Umbilical cord (tissue), 2 donors: Measurements from ENCODE around the gene TSC22D1. TPM values are rescaled to one million over a fixed set of nuclear protein-coding genes. Genes with fewer than 3 reads are reported as not detected.
"Not testable (repeated sequence)": the region's sequence is repeated elsewhere in the genome, so short reads cannot be mapped to it uniquely, and the experiment has no call there.

ENCODE experiments used
- DNase-seq: peaks from one replicate; pipeline ENCODE4 v3.0.0-alpha.2; 2015; ENCODE audit warnings: low spot score
- total RNA-seq: library from RNA; depleted of rRNA; stranded (reverse); fragments of >200 nt; gene quantifications from one replicate; pipeline ENCODE4 v1.2.3, GENCODE V29; 2014; ENCODE audit warnings: low replicate concordance; ENCODE audit not compliant: insufficient read depth

TSC22D1 gene
- total RNA-seq, 1 donor from 2014 or later = 217 TPM

DNA sequence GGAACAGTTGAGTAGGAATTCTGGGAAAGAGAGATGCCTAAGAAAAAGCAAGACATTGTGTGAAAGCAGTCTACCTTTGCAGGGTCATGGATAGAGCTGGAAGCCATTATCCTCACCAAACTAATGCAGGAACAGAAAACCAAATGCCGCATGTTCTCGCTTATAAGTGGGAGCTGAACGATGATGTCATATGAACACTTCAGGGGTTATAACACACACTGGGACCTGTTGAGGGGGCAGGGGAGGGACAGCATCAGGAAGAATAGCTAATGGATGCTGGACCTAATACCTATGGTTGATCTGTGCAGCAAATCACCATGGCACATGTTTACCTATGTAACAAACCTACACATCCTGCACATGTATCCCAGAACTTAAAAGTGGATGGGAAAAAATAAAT lies 69.9 kb downstream of the TSC22D1 start:
- no peak for DNase-seq

DNA sequence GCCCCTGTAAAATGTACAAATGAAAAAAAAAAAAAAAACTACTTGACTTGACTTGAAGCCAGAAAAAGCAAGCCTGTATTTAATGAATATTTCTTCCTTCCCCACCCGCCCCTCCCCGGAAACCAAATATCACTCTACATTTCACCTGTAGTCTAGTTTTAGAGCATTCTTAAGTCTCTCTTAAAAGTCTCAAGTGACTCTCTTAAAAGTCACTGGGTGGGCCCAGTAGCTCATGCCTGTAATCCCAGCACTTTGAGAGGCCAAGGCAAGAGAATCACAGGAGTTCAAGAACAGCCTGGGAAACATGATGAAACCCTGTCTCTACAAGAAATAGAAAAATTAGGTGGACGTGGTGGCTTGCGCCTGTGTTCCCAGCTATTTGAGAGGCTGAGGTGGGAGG lies 72.0 kb downstream of the TSC22D1 start:
- DNase-seq = no peak

DNA sequence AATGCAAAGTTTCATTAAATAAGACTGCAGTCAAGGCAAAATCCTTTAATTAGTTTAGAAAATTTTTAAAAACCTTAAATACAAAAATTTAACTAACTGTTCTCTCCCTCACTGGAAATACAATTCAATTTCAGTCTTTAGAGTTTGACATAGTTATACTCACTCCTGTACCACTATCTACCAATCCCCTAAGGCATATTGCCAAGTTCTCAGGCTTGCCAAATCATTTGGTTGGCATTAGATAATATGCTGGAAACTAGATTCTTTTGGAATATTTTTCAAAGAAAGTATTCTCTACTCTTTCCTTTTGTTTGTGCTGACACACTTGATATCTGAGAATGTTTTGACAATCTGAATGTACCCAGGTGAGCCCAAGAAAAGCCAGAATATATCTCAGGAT lies 77.2 kb downstream of the TSC22D1 start:
- DNase-seq = no peak

- DNase-seq = no peak
Observed at GRCh38 chr13:44498502-44498901, 77.6 kb downstream of the TSC22D1 start.

DNA sequence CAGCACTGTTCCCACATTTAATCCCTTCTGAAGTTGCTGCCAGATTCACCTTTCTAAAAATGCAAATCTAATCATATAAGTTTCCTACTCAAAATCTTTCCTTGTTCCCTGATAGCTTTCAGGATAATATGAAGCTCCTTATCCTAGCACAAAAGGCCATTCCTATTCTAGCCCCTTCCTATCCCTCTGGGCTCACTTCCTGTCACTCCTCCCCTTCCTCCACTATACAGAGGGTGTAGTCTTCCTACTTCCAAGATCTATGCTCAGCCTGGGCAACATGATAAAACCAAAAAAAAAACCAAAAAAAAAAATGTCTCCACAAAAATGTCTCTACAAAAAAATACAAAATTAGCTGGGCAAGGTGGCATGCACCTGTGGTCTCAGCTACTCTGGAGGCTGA lies 78.3 kb downstream of the TSC22D1 start:
- DNase-seq = no peak

DNA sequence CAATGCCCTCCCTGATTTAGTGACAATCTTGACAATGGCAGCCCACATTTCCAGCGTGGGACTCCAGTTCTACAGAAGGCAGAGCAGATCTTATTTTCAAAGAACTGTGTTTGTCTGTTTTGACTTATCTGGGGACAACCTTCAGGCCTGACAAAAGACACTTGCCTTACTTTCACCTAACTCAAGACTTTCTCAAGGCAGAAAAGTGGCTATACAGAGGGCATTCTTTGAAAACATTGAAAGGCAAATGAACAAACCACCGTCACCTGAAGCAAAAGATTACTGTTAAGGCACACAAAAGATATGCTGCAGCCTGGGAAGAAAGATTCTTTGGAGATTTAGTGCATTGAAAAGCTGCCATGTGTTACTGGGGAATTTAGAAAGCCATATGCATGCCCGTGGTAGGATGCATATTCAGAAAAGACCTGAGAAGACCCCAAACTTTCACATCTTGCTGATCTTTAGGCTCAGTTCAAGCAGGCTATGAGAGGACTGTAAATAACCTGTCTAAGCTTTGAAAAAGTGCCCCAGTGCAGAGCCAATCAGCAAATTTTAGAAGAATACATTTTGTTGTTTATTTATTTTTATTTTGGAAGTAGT lies 82.8 kb downstream of the TSC22D1 start:
- DNase-seq = no peak

- no peak for DNase-seq
Observed at GRCh38 chr13:44489751-44490150, 86.4 kb downstream of the TSC22D1 start.

DNA sequence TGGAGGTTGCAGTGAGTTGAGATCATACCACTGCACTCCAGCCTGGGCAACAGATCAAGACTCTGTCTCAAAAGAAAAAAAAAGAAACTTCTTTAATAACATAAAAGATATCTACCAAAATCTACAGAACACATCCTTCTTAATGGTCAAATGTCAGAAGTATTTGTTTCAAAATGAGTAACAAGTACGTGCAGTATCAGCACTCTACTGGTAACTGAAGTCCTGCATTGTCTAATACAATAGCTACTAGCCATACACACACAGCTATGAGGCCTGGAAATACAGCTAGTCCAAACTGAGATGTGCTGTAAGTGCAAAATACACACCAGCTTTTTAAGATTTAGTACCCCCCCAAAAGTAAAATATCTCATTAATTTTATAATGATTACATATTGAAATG lies 88.1 kb downstream of the TSC22D1 start:
- DNase-seq = no peak

DNA sequence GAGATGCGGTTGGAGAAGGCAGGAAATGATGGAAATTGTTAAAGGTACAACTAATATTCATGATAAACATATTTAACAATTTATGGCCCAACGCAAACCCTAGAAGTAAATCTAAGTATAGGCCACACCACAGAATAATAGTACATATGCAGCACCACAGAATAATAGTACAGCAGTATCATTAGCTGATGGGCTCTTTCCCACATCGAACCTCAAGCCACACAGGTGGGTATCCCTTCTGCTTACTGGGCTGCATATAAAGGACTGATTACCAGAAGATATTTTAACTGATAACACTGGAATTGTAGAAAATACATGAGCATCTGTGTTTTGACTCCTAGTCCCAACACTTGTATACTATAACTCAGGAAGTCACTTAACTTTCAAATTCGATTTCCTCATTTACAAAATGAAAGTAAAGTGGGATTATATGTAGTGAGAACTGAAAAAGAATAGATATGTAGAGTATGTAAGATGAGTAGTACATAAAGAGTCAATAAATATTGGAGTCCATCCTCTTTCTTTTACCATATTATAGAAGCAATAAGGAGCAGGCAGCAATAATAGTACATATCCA lies 91.5 kb downstream of the TSC22D1 start:
- no peak for DNase-seq

- peak; percentile 6 for DNase-seq
Observed at GRCh38 chr13:44474122-44474910, 101.8 kb downstream of the TSC22D1 start.

- no peak for DNase-seq
Observed at GRCh38 chr13:44471686-44472085, 104.4 kb downstream of the TSC22D1 start.

DNA sequence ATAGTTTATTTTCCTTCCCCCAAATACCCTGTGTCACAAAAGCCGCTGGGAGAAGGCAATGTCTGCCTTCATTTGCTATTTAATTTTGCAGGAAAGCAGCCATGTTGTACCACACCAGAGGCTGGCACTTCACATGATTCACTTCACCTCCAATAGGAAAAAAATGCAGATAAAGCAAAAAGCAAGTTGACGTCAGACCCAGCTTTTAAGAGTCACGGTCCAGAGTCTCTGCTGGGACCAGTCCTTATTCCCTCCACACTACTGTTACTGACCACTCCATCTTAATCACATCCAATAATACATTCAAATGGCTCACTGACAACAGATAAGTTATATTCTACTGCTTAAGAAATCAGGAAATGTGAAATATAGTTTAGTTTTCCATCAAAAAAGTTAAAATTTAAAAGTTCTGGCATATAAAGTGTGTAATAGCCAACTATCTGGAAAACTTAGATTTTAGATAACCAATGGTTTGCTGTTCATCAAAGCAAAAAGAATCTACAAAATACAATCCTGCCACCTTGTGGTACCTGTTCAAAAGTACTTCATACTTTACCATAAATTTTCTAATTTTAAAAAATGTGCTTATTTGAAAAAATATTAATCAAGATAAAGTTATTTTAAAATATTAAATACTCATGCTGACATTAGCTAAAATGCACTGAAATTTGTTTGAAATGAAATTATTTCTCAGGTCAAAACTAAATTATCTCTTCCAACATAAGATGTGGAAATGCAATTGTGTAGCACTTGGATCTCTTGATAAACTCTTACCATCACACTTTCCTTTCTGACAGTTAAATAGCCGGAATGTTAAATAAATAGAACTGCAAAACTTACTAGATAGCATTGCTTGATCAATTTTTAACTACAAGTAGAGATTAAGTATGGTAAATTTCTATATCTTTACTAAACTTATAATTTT lies 105.2 kb downstream of the TSC22D1 start:
- peak; percentile 25 for DNase-seq

DNA sequence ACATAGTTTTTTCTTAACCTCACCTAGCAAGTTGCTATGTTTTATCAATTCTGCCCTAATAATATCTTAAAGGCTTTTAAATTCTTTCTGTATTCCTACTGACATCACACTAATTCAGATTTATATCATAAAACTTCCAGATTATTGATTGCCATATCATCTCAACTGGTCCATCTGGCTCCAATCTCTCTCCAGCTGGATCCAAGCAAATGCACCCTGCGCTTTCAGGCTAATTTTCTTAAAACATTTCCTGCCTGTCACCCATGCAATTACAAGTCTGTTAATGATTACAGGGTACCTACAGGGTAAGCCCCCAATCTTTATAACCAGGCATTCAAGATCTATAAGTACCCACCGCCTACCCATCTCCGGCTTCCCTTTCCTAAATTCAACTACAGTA lies 107.3 kb downstream of the TSC22D1 start:
- no peak for DNase-seq

GRCh38 chr13:44465318-44465717 lies 110.8 kb downstream of the TSC22D1 start:
- no peak for DNase-seq

GRCh38 chr13:44464471-44464870 lies 111.7 kb downstream of the TSC22D1 start:
- DNase-seq = no peak

DNA sequence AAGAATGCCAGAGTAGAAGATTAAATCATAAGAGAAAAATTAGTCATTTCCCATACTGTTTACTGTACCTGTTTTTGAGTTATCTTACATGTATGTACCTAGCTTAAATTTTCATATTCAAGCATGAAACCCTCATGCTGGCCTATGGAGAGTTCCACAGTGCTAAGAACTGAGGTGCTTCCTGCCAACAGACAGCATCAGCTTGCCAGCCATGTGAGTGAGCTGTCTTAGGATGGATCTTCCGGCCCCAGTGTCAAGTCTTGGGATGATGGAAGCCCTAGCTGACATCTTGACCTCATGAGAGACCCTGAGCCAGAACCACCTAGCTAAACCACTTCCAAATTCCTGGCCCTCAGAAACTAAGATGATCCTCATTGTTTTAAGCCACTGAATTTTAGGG lies 112.4 kb downstream of the TSC22D1 start:
- DNase-seq = no peak

DNA sequence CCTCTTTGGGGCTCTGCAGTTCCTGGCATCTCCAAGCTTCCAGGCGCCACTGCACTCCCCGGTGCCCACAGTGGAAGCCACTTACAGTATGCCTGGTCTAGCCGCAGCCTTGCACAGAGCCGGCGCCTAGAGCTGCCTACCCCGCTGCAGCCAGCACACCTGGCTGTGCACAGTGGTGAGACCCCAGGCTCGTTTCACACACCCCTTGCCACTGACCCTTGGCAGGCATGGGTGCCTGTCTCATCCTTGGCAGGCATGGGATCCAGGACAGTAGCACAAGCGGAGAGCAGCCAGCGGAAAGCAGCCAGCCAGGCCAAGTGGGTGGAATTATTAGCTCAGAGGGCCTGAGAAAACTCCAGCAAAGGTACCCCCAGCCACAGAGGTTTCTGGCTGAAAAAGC lies 116.5 kb downstream of the TSC22D1 start:
- DNase-seq = no peak

DNA sequence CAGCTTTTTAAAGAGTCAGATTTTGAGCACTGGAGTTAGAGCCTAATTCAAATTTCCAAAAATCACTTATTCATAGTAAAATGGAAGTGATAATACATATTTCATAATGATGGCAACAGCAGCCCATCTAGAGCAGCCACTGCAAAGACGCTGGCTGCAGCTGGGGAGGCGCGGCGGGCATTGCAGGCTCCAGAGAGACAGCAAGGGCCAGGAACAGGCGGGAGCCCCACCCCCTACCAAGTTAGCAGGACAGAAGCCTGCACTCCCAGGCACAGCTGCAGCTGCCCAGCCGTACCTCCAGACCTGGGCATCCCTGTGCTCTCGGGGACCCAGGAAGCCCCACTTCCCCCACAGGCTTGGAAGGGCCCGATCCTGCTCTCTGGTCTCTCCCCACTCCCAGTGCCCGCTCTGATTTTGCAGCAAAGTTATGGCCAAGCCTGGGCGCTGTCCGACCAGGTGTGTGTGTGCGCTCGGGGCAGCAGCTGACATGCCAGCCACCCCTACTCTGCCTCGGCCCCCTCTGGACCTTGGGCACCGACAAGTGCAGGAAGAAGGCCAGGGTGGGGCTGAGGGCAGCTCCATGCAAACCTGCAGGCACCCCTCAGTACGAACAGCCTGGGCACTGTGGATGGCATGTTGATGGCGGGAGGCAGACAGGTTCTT lies 117.7 kb downstream of the TSC22D1 start:
- DNase-seq = no peak

DNA sequence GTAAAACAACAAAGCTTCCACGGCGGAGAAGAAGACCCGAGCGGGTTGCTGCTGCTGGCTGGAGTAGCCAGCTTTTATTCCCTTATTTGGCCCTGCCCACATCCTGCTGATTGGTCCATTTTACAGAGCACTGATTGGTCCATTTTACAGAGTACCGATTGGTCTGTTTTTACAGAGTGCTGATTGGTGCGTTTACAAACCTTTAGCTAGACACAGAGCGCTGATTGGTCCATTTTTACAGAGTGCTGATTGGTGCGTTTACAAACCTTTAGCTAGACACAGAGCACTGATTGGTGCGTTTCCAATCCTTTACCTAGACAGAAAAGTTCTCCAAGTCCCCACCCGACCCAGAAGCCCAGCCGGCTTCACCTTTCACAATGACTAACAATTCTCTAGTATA lies 119.9 kb downstream of the TSC22D1 start:
- not testable (repeated sequence) for DNase-seq

DNA sequence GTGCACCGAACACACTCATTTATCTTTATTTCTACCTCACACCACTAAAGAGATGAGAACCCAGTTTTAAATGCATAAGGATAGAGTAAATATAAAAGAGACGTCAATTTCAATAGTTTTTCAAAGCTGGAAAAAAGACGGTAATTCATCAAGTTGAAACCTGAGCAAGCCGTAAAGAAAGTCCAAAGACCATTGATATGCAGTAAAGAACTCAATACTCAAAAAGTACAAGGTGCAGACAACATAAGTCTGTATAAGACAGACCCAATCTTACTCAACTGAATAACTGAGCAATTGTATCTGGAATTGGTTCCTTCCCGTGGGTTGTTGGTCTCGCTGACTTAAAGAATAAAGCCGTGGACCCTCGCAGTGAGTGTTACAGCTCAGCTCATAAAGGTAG lies 120.4 kb downstream of the TSC22D1 start:
- DNase-seq = no peak

- no peak for DNase-seq
Observed at GRCh38 chr13:44453881-44454280, 122.2 kb downstream of the TSC22D1 start.
